Measurements from ENCODE around the gene TMEM132D. TPM values are rescaled to one million over a fixed set of nuclear protein-coding genes. Genes with fewer than 3 reads are reported as not detected.

TMEM132D gene
- total RNA-seq, 1 donor from 2014 or later = 0.19 TPM

DNA sequence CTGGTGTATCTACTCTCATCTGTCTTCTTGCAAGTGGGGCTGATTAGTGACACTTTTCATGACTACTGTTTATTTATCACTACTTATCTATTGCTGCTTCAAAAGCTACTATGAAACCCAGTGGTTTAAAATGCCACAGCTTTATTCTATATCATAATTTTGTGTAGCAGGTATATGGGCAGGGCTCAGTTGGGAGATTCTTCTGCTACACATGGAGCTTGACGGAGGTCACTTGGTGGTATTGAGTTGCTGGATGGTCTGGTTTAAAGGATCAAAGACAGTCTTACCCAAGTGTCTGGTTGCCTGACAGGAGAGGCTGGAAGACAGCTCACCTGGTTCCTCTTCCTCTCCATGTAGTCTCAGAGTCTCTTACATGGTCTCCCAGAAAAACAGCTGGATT, 222.7 kb downstream of the TMEM132D start:
- Mint-ChIP-seq H3K27me3 (ENCODE audit: low read depth) (no peaks in the 10 kb centered on the region), H3K9me3 (peaks cover 21% of the 10 kb centered on the region), H3K4me3 (no peak overlapping the region), H3K27ac (ENCODE audit: unreplicated experiment) (no peak overlapping the region), H3K36me3 (ENCODE audit: low read depth) (peaks cover 6% of the 10 kb centered on the region), H3K4me1 (peaks cover 18% of the 10 kb centered on the region)
- TF ChIP-seq CTCF (conservative IDR thresholded peaks at IDR 0.05) = no peak
- DNase-seq (ENCODE audit: low read depth, low spot score) = no peak

GRCh38 chr12:129676411-129676810, 227.4 kb downstream of the TMEM132D start:
- TF ChIP-seq CTCF (conservative IDR thresholded peaks at IDR 0.05) = no peak
- Mint-ChIP-seq H3K36me3 (ENCODE audit: low read depth) (peaks cover 3% of the 10 kb centered on the region), H3K4me3 (no peak overlapping the region), H3K4me1 (peaks cover 38% of the 10 kb centered on the region), H3K27me3 (ENCODE audit: low read depth) (no peaks in the 10 kb centered on the region), H3K9me3 (peaks cover 7% of the 10 kb centered on the region), H3K27ac (ENCODE audit: unreplicated experiment) (peak overlapping the region; percentile 36)
- no peak for DNase-seq (ENCODE audit: low read depth, low spot score)

- no peak for DNase-seq (ENCODE audit: low read depth, low spot score)
- H3K9me3 Mint-ChIP-seq = peaks cover 7% of the 10 kb centered on the region
- peaks cover 3% of the 10 kb centered on the region for H3K36me3 Mint-ChIP-seq (ENCODE audit: low read depth)
- peaks cover 38% of the 10 kb centered on the region for H3K4me1 Mint-ChIP-seq
- TF ChIP-seq CTCF (conservative IDR thresholded peaks at IDR 0.05) = no peak
- H3K27me3 Mint-ChIP-seq (ENCODE audit: low read depth) = no peaks in the 10 kb centered on the region
- no peak overlapping the region for H3K4me3 Mint-ChIP-seq
- peak overlapping the region; percentile 36 for H3K27ac Mint-ChIP-seq (ENCODE audit: unreplicated experiment)
Measured at GRCh38 chr12:129675947-129676346, 227.9 kb downstream of the TMEM132D start.

- no peak for TF ChIP-seq CTCF (conservative IDR thresholded peaks at IDR 0.05)
- Mint-ChIP-seq H3K36me3 (ENCODE audit: low read depth) (peaks cover 1% of the 10 kb centered on the region), H3K4me1 (peaks cover 35% of the 10 kb centered on the region), H3K4me3 (no peak overlapping the region), H3K9me3 (peaks cover 6% of the 10 kb centered on the region), H3K27ac (ENCODE audit: unreplicated experiment) (no peak overlapping the region), H3K27me3 (ENCODE audit: low read depth) (no peaks in the 10 kb centered on the region)
- DNase-seq (ENCODE audit: low read depth, low spot score) = no peak
Measured at GRCh38 chr12:129675496-129675895, 228.3 kb downstream of the TMEM132D start.

- Mint-ChIP-seq H3K36me3 (ENCODE audit: low read depth) (peaks cover 2% of the 10 kb centered on the region), H3K27me3 (ENCODE audit: low read depth) (no peaks in the 10 kb centered on the region), H3K9me3 (peaks cover 5% of the 10 kb centered on the region), H3K27ac (ENCODE audit: unreplicated experiment) (no peak overlapping the region), H3K4me1 (peaks cover 33% of the 10 kb centered on the region), H3K4me3 (no peak overlapping the region)
- DNase-seq (ENCODE audit: low read depth, low spot score) = no peak
- no peak for TF ChIP-seq CTCF (conservative IDR thresholded peaks at IDR 0.05)
Measured at GRCh38 chr12:129673806-129674205, 230.0 kb downstream of the TMEM132D start.

DNA sequence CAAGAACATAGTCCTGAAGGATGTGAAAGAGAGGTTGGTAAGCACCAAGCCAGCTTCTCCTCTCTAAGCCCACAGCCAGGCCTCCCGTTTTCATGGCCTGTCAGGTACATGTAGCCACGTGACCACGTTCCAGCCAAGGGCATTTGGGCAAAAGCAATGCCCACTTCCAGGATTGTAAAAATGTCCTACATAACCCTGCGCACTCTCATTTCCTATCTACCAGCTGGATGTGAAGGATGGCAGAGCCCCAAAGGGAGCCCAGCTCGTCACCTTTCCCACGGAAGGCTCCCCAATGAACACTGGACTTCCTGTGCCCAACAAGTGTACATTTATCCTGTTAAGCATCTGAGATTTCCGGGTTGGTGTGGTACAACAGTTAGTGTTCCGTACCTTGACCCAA, 231.7 kb downstream of the TMEM132D start:
- TF ChIP-seq CTCF (conservative IDR thresholded peaks at IDR 0.05) = no peak
- no peak overlapping the region for H3K4me3 Mint-ChIP-seq
- no peaks in the 10 kb centered on the region for H3K27me3 Mint-ChIP-seq (ENCODE audit: low read depth)
- DNase-seq (ENCODE audit: low read depth, low spot score) = no peak
- H3K36me3 Mint-ChIP-seq (ENCODE audit: low read depth) = peaks cover 4% of the 10 kb centered on the region
- H3K27ac Mint-ChIP-seq (ENCODE audit: unreplicated experiment) = no peak overlapping the region
- H3K4me1 Mint-ChIP-seq = peaks cover 29% of the 10 kb centered on the region
- H3K9me3 Mint-ChIP-seq = peaks cover 5% of the 10 kb centered on the region

Measured in neural crest cell (in vitro differentiated cells).